ENCODE data around the gene ADAM33. TPM values are rescaled to one million over a fixed set of nuclear protein-coding genes. Genes with fewer than 3 reads are reported as not detected.

The ADAM33 gene
- total RNA-seq, 2 experiments from 2014 or later: not detected

DNA sequence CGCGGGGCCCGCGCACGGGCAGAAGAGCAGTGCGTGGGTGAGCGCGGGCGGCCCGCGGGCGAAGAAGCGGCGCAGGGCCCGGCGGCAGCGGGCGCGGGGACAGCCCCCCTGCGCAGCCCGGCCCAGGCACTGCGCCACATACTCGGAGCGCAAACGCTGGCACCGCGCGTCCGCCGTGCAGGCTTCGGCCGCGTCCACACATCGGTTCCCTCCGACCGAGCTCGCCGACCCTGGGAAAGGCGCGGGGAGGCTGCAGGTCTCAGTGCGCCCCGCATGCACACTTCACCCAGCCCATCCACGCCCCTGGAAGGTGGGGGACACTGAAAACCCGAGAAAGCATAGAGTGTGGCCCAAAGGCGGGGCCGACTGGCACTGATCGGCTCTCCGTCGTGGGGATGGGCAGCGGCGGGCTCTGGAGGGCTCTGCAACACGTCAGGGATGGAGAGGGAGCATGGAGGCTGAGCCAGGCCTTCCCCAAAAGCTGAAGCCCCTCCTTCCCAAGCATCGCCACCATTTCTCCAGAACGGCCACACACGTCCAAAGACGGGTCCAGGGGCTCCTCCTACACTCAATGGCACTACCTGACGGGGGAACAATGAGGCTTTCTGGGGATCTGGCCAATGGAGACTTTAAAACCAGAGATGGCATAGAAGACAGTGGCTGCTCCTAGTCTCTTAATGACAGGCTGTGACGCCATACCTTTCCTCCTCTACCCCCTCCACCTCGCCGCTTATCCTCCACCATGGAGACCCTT lies 20.6 kb downstream of the ADAM33 start:
- no peaks in the 10 kb centered on the region for H3K36me3 ChIP-seq (ENCODE audit: insufficient read depth, low read length)
- no peaks in the 10 kb centered on the region for H3K9me3 Mint-ChIP-seq
- ATAC-seq (ENCODE audit: poor library complexity) (no peak), DNase-seq (peak in 1 of 14 experiments; percentile 3)
- H3K27me3 ChIP-seq (ENCODE audit: control insufficient read depth in 1 of 2, insufficient read depth in 2 of 2, low read length in 2 of 2): peaks cover 29 to 39% of the 10 kb centered on the region in 2 experiments
- H3K27me3 Mint-ChIP-seq: peaks cover 44% of the 10 kb centered on the region
- H3K36me3 Mint-ChIP-seq (ENCODE audit: low read depth): no peaks in the 10 kb centered on the region
- H3K27ac Mint-ChIP-seq: no peak overlapping the region
- ChIA-PET CTCF (no interaction called here), POLR2A (no interaction called here)
- no peak overlapping the region for H3K4me3 Mint-ChIP-seq
- H3K27ac ChIP-seq (ENCODE audit: low read depth in 1 of 2, low read length in 2 of 2): no peak overlapping the region
- H3K4me1 ChIP-seq (ENCODE audit: insufficient read depth, low read length): peaks cover 18% of the 10 kb centered on the region
- H3K4me1 Mint-ChIP-seq (ENCODE audit: low read depth): peaks cover 13% of the 10 kb centered on the region
- TF ChIP-seq, protein P1, sequence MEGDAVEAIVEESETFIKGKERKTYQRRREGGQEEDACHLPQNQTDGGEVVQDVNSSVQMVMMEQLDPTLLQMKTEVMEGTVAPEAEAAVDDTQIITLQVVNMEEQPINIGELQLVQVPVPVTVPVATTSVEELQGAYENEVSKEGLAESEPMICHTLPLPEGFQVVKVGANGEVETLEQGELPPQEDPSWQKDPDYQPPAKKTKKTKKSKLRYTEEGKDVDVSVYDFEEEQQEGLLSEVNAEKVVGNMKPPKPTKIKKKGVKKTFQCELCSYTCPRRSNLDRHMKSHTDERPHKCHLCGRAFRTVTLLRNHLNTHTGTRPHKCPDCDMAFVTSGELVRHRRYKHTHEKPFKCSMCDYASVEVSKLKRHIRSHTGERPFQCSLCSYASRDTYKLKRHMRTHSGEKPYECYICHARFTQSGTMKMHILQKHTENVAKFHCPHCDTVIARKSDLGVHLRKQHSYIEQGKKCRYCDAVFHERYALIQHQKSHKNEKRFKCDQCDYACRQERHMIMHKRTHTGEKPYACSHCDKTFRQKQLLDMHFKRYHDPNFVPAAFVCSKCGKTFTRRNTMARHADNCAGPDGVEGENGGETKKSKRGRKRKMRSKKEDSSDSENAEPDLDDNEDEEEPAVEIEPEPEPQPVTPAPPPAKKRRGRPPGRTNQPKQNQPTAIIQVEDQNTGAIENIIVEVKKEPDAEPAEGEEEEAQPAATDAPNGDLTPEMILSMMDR (IDR thresholded peaks at IDR 0.05): no peak
- H3K9me3 ChIP-seq (ENCODE audit: control insufficient read depth in 1 of 2, insufficient read depth in 1 of 2, low read length in 2 of 2): peaks cover 0 to 3% of the 10 kb centered on the region in 2 experiments
- intact Hi-C loops (cut with DNase I, micrococcal nuclease): no loop called here
- no peak overlapping the region for H3K4me3 ChIP-seq (ENCODE audit: low read length)

DNA sequence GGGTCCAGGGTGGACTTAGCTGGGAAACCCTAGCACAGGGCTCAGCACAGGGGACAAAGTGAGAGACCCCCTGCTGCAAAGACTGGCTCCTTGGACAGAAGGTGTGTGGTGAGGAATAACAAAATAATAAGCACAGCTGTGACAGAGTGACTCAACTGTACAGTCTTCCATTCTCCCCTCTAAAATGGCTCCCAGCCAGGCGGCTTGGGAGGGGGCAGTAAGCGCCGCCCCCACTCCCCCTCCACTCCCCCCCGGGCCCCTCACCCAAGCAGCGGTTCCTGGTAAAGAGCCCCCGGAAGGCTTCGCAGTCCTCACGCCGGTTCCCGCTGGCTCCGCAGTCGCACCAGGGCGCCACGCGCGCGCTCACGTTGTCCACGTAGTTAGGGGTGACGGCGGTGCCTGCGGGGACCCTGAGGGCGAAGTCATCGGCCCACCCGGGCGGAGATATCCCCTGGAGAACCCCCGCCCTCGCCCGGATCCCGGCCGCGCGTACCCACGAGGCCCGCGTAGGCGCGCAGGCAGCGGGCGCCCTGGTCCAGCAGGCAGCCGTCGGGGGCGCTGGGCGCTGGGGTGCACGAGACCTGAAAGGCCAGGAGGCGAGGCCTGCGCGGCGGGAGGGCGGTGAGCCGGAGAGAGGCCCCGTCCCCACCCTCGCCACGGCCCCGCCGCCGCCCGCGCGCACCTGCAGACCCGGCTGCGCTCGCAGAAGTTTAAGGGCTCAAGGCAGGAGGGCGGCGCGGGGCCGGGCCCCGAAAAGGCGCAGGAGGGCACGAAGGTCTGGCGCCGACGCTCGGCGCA lies 21.3 kb downstream of the ADAM33 start:
- Mint-ChIP-seq H3K27ac (no peak overlapping the region), H3K27me3 (peaks cover 44% of the 10 kb centered on the region), H3K9me3 (no peaks in the 10 kb centered on the region), H3K4me3 (no peak overlapping the region), H3K36me3 (ENCODE audit: low read depth) (no peaks in the 10 kb centered on the region), H3K4me1 (ENCODE audit: low read depth) (peaks cover 5% of the 10 kb centered on the region)
- H3K9me3 ChIP-seq (ENCODE audit: control insufficient read depth in 1 of 2, insufficient read depth in 1 of 2, low read length in 2 of 2): peaks cover 0 to 3% of the 10 kb centered on the region in 2 experiments
- peaks cover 29 to 39% of the 10 kb centered on the region in 2 experiments for H3K27me3 ChIP-seq (ENCODE audit: control insufficient read depth in 1 of 2, insufficient read depth in 2 of 2, low read length in 2 of 2)
- no peak for ATAC-seq (ENCODE audit: poor library complexity)
- POLR2A ChIA-PET: no interaction called here
- no peak overlapping the region for H3K27ac ChIP-seq (ENCODE audit: low read depth in 1 of 2, low read length in 2 of 2)
- CTCF ChIA-PET: no interaction called here
- H3K4me3 ChIP-seq (ENCODE audit: low read length): no peak overlapping the region
- intact Hi-C loops (cut with DNase I, micrococcal nuclease): no loop called here
- DNase-seq: peak in 1 of 14 experiments; percentile 8
- TF ChIP-seq, protein P1 (IDR thresholded peaks at IDR 0.05): no peak
- H3K36me3 ChIP-seq (ENCODE audit: insufficient read depth, low read length): no peaks in the 10 kb centered on the region
- H3K4me1 ChIP-seq (ENCODE audit: insufficient read depth, low read length): peaks cover 10% of the 10 kb centered on the region

DNA sequence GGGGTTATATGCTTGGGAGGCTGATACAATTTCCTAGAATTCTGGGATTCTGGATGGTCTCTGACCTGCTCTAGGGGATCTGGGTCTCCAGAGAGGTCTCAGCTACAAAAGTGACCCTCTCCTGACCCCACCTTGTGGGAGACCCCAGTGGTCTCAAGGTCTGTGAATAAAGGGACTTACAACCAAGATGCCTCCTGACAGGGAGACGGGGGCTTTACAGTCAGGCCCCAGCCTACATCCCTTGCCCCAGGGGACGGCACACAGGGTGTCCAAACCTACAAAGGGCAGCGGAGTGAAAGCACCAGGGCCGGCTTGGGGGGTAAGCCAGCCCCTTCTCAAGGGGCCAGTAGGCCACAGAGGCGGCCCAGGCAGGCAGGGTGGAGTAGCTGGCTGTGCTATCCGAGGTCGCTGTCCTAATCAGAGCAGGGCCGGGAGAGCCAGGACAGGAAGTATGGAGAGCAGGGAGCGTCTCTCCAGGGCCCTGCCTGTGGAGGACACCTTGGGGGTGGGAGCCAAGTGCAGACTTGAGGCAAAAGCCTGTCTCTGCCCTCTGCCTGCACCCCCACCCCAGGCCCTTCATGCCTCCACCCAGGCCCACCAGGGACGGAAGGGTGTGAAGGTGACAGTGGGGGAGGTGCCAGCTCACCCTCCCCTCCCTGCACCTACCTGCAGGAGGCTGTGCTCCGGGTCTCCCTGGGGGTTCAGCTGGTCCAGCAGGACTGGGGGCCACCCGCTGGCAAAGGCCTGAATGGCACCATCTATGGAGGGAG lies 22.1 kb downstream of the ADAM33 start:
- intact Hi-C loops (cut with DNase I, micrococcal nuclease): no loop called here
- POLR2A ChIA-PET: no interaction called here
- ATAC-seq (ENCODE audit: poor library complexity) (no peak), DNase-seq (peak in 1 of 14 experiments; percentile 13)
- H3K27ac Mint-ChIP-seq: no peak overlapping the region
- Histone ChIP-seq H3K27me3 (ENCODE audit: control insufficient read depth in 1 of 2, insufficient read depth in 2 of 2, low read length in 2 of 2) (peaks cover 29 to 39% of the 10 kb centered on the region in 2 experiments), H3K4me3 (ENCODE audit: low read length) (no peak overlapping the region), H3K9me3 (ENCODE audit: control insufficient read depth in 1 of 2, insufficient read depth in 1 of 2, low read length in 2 of 2) (peaks cover 0 to 8% of the 10 kb centered on the region in 2 experiments), H3K4me1 (ENCODE audit: insufficient read depth, low read length) (peaks cover 6% of the 10 kb centered on the region), H3K27ac (ENCODE audit: low read depth in 1 of 2, low read length in 2 of 2) (no peak overlapping the region), H3K36me3 (ENCODE audit: insufficient read depth, low read length) (no peaks in the 10 kb centered on the region)
- no peaks in the 10 kb centered on the region for H3K9me3 Mint-ChIP-seq
- peaks cover 44% of the 10 kb centered on the region for H3K27me3 Mint-ChIP-seq
- H3K4me3 Mint-ChIP-seq: no peak overlapping the region
- CTCF ChIA-PET: no interaction called here
- H3K36me3 Mint-ChIP-seq (ENCODE audit: low read depth): no peaks in the 10 kb centered on the region
- H3K4me1 Mint-ChIP-seq (ENCODE audit: low read depth): peaks cover 3% of the 10 kb centered on the region
- TF ChIP-seq, protein P1 (IDR thresholded peaks at IDR 0.05): no peak
